ENCODE data around the gene GNA15. TPM values are rescaled to one million over a fixed set of nuclear protein-coding genes. Genes with fewer than 3 reads are reported as not detected.
"Not testable (repeated sequence)": the region's sequence is repeated elsewhere in the genome, so short reads cannot be mapped to it uniquely, and the experiment has no call there.

The GNA15 gene
- total RNA-seq, 1 donor = 0.36 TPM

DNA sequence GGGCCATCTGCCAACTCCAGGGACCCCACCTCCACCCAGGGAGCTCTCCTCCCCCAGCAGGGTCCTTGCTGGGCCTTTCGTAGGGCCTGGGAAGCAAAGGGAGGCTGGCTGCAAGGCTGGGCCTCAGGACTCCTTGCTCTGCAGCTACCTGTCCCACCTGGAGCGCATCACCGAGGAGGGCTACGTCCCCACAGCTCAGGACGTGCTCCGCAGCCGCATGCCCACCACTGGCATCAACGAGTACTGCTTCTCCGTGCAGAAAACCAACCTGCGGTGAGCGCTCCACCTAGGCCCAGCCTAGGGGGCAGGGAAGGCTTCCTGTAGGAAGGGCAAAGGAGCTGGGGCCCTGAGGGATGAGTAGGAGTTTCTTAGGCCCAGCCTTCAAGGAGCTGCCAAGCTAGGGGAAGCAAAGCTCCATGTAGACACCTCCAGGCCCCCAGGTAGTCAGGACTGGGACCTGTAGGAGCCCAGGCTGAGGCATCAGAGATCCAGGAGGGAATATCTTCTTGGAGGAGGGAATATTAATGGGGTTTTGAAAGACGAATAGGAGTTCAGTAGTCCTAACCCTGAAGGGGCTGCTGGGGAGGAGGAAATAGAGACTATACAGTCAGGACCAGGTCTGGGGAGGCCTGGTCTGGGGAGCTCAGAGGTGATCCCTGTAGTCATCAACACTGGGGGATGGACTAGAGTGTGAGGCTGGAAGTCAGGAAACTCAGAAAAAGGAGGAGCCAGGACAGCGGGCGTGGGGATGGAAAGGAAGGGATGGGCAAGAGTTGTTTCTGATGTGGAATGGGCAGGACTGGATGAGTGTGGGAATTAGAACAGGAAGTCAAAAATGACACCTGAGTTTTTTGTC is 16.0 kb downstream of the GNA15 start:
- no peak overlapping the region for H3K27ac ChIP-seq (ENCODE audit: low read depth, low read length)
- no peak overlapping the region for H3K4me3 ChIP-seq (ENCODE audit: insufficient read depth, low read length)
- peaks cover 2% of the 10 kb centered on the region for H3K27me3 ChIP-seq (ENCODE audit: insufficient read depth, low read length)
- H3K79me2 ChIP-seq (ENCODE audit: insufficient read depth, low read length) = no peaks in the 10 kb centered on the region
- H3K4me1 ChIP-seq (ENCODE audit: insufficient read depth, low read length) = peaks cover 10% of the 10 kb centered on the region
- H3K4me2 ChIP-seq (ENCODE audit: insufficient read depth, low read length) = no peak overlapping the region
- TF ChIP-seq, protein P1, sequence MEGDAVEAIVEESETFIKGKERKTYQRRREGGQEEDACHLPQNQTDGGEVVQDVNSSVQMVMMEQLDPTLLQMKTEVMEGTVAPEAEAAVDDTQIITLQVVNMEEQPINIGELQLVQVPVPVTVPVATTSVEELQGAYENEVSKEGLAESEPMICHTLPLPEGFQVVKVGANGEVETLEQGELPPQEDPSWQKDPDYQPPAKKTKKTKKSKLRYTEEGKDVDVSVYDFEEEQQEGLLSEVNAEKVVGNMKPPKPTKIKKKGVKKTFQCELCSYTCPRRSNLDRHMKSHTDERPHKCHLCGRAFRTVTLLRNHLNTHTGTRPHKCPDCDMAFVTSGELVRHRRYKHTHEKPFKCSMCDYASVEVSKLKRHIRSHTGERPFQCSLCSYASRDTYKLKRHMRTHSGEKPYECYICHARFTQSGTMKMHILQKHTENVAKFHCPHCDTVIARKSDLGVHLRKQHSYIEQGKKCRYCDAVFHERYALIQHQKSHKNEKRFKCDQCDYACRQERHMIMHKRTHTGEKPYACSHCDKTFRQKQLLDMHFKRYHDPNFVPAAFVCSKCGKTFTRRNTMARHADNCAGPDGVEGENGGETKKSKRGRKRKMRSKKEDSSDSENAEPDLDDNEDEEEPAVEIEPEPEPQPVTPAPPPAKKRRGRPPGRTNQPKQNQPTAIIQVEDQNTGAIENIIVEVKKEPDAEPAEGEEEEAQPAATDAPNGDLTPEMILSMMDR (IDR thresholded peaks at IDR 0.05; ENCODE audit: extremely low read depth, low read depth, low read length) = no peak
- H3K36me3 ChIP-seq (ENCODE audit: insufficient read depth, low read length) = no peaks in the 10 kb centered on the region
- no peak for DNase-seq (ENCODE audit: insufficient read length, low spot score, missing footprints)
- no peak overlapping the region for H2AFZ ChIP-seq (ENCODE audit: low read length)
- H3K9me3 ChIP-seq (ENCODE audit: low read depth, low read length) = no peaks in the 10 kb centered on the region
- H4K20me1 ChIP-seq (ENCODE audit: insufficient read depth, low read length) = no peaks in the 10 kb centered on the region

DNA sequence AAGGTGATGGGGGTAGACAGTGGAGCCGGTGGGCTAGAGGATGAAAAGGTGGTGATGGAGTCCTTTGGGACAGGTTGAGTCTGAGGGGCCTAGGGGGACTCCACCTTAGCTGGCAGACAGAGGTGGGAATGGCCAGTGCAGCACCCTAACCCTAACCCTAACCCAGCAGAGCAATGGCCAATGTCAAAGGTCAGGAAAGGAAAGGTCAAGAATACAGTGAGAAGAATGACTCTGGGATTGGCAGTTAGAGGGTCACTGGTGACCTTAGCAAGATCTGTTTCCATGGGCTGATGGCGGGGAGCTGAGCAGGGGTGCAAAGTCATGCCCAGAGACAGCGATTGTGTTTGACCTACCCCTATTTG is 16.6 kb downstream of the GNA15 start:
- peaks cover 10% of the 10 kb centered on the region for H3K4me1 ChIP-seq (ENCODE audit: insufficient read depth, low read length)
- no peak for DNase-seq (ENCODE audit: insufficient read length, low spot score, missing footprints)
- no peak overlapping the region for H3K4me3 ChIP-seq (ENCODE audit: insufficient read depth, low read length)
- peaks cover 2% of the 10 kb centered on the region for H3K27me3 ChIP-seq (ENCODE audit: insufficient read depth, low read length)
- no peak overlapping the region for H3K4me2 ChIP-seq (ENCODE audit: insufficient read depth, low read length)
- TF ChIP-seq, protein P1 (IDR thresholded peaks at IDR 0.05; ENCODE audit: extremely low read depth, low read depth, low read length) = no peak
- H4K20me1 ChIP-seq (ENCODE audit: insufficient read depth, low read length) = no peaks in the 10 kb centered on the region
- H3K27ac ChIP-seq (ENCODE audit: low read depth, low read length) = no peak overlapping the region
- H2AFZ ChIP-seq (ENCODE audit: low read length) = no peak overlapping the region
- H3K9me3 ChIP-seq (ENCODE audit: low read depth, low read length) = no peaks in the 10 kb centered on the region
- H3K79me2 ChIP-seq (ENCODE audit: insufficient read depth, low read length) = no peaks in the 10 kb centered on the region
- H3K36me3 ChIP-seq (ENCODE audit: insufficient read depth, low read length) = no peaks in the 10 kb centered on the region

DNA sequence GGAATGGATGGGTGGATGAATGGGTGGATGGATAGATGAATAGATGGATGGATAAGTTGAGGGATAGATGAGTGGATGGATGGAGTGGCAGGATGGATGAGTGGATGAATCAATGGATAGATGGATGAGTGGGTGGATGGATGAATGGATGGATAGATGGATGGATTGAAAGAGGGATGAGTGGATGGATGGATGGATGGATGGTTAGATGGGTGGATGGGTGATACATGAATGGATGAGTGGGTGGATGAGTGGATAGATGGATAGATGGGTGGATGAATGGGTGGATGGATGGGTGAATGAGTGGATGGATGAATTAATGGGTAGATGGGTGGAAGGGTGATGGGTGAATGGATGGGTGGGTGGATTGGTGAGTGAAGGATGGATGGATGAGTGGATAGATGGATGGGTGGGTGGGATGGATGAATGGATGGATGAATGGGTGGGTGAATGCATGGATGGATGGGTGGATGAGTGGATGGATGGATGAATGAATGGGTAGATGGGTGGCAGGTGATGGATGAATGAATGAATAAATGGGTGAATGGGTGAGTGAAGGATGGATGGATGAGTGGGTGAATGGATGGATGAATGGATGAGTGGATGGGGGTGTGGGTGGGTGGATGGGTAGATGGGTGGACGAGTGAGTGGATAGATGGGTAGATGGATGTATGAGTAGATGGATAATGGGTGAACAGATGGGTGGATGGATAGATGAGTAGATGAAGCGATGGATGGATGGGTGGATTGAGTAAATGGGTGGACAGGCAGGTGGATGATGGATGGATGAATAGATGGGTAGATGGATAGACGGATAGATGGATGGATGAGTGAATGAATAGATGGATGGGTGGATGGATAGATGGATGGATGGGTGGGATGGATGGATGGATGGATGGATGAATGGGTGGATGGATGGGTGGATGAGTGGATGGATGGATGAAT is 17.7 kb downstream of the GNA15 start:
- Histone ChIP-seq H3K36me3 (ENCODE audit: insufficient read depth, low read length) (no peaks in the 10 kb centered on the region), H2AFZ (ENCODE audit: low read length) (no peak overlapping the region), H3K27me3 (ENCODE audit: insufficient read depth, low read length) (peaks cover 2% of the 10 kb centered on the region), H3K4me1 (ENCODE audit: insufficient read depth, low read length) (peaks cover 10% of the 10 kb centered on the region), H3K9me3 (ENCODE audit: low read depth, low read length) (no peaks in the 10 kb centered on the region), H3K4me3 (ENCODE audit: insufficient read depth, low read length) (no peak overlapping the region), H3K79me2 (ENCODE audit: insufficient read depth, low read length) (no peaks in the 10 kb centered on the region), H3K27ac (ENCODE audit: low read depth, low read length) (no peak overlapping the region), H3K4me2 (ENCODE audit: insufficient read depth, low read length) (no peak overlapping the region), H4K20me1 (ENCODE audit: insufficient read depth, low read length) (no peaks in the 10 kb centered on the region)
- TF ChIP-seq, protein P1 (IDR thresholded peaks at IDR 0.05; ENCODE audit: extremely low read depth, low read depth, low read length) = no peak
- no peak for DNase-seq (ENCODE audit: insufficient read length, low spot score, missing footprints)

GRCh38 chr19:3154447-3154846 is 18.6 kb downstream of the GNA15 start:
- not testable (repeated sequence) for H2AFZ ChIP-seq (ENCODE audit: low read length); DNase-seq (ENCODE audit: insufficient read length, low spot score, missing footprints); H3K27me3 ChIP-seq (ENCODE audit: insufficient read depth, low read length); H3K4me3 ChIP-seq (ENCODE audit: insufficient read depth, low read length); H3K9me3 ChIP-seq (ENCODE audit: low read depth, low read length); H3K36me3 ChIP-seq (ENCODE audit: insufficient read depth, low read length); H3K79me2 ChIP-seq (ENCODE audit: insufficient read depth, low read length); H4K20me1 ChIP-seq (ENCODE audit: insufficient read depth, low read length)
- Histone ChIP-seq H3K4me1 (ENCODE audit: insufficient read depth, low read length) (peaks cover 10% of the 10 kb centered on the region), H3K4me2 (ENCODE audit: insufficient read depth, low read length) (peak overlapping the region; percentile 28), H3K27ac (ENCODE audit: low read depth, low read length) (peak overlapping the region; percentile 77)
